HL-60/S4 treated with phorbol 12-myristate 13-acetate at 8.2 ng/mL for 4 days and 3 days (cell line): ENCODE data around the gene NFATC3.

Source experiments
- in situ Hi-C: fragments of 300-500 bp; cut with MboI; formaldehyde crosslinking; loops from 2 replicates; pipeline ENCODE4 v1.15.0; 2022; ENCODE audit warnings: low sequenced_read_pairs

NFATC3 gene

DNA sequence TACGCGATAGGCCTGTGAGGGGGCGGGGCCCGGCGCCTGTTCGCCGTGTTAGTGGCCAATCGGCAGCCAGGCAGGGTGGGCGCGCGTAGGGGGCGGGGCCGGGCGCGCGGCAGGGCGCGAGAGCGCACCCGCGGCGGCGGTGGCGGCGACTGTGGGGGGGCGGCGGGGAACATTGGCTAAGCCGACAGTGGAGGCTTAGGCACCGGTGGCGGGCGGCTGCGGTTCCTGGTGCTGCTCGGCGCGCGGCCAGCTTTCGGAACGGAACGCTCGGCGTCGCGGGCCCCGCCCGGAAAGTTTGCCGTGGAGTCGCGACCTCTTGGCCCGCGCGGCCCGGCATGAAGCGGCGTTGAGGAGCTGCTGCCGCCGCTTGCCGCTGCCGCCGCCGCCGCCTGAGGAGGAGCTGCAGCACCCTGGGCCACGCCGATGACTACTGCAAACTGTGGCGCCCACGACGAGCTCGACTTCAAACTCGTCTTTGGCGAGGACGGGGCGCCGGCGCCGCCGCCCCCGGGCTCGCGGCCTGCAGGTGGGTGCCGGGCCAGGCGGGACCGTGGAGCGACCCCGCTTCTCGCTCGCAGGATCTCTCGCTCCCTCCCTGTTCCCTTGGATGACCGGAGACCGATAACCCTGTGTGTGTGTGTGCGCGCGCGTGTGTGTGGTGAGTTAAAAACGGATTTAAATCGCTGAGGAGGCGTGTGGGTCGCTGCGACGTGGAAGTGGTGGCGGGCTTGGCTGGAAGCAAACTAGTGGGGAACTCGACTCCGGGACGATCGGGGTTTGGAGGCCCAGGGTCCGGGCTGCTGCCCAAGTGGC lies at the start of gene NFATC3:
NFATC3 (plus strand) TSS at position 112 of the 813 bp plus-strand sequence; CDS start at position 424, 312 bp downstream.
- in situ Hi-C loops = no loop called here

DNA sequence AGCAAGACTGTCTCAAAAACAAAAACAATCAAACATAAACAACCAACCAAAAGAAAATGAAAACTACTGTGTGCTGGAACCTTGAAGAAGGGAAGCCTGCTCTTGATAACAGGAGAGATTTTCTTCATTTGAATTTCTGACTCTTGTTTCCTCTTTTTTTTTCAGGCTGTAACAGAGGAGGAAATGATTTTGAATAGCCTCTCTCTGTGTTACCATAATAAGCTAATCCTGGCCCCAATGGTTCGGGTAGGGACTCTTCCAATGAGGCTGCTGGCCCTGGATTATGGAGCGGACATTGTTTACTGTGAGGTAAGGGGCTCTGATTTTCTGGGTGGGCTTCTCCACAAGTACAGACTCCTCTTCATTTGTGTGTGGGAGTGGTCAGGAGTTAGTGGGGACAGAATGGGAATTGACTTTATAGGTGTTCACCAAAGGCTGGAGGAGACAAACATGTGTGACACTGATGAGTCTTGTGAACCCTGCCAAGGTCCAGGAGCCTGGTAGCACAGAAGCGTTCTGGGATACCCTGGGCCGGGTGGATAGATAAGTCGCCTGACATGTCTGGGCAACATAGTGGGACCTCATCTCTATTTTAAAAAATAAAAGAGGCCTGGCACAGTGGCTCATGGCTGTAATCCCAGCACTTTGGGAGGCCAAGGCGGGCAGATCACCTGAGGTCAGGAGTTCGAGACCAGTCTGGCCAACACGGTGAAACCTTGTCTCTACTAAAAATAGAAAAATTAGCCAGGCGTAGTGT lies 47.2 kb upstream of the NFATC3 start:
- in situ Hi-C loops = loop anchor here (5.0 kb wide), 1 partner anchor 46 kb away; no protein-coding TSS in a partner anchor

GRCh38 chr16:68040506-68041288 lies 44.5 kb upstream of the NFATC3 start:
- in situ Hi-C loops = no loop called here

DNA sequence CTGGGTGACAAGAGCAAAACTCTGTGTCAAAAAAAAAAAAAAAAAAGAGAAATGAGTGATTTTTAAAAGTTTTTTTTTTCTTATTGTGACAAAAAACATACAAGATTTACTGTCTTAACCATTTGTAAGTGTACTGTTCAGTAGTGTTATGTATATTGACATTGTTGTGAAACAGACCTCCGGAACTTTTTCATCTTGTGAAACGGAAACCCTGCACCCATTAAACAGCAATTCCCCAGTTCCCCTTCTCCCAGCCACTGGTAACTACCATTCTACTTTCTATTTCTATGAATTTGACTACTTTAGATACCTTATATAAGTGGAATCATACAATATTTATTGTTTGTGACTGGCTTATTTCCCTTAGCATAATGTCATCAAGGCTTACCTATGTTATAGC lies 43.4 kb upstream of the NFATC3 start:
- in situ Hi-C loops = no loop called here

DNA sequence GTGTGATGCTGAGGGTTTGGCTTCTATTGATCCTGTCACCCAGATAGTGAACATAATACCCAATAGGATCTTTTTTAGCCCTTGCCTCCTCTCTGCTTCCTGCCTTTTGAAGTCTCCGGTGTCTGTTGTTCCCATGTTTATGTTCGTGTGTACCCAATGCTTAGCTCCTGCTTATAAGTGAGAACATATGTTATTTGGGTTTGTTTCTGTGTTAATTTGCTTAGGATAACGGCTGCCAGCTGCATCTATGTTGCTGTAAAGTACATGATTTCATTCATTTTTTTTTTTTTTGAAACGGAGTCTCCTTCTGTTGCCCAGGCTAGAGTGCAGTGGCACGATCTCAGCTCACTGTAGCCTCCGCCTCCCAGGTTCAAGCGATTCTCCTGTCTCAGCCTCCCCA lies 39.1 kb upstream of the NFATC3 start:
- in situ Hi-C loops = no loop called here

GRCh38 chr16:68047987-68048386 lies 37.2 kb upstream of the NFATC3 start:
- in situ Hi-C loops = no loop called here

DNA sequence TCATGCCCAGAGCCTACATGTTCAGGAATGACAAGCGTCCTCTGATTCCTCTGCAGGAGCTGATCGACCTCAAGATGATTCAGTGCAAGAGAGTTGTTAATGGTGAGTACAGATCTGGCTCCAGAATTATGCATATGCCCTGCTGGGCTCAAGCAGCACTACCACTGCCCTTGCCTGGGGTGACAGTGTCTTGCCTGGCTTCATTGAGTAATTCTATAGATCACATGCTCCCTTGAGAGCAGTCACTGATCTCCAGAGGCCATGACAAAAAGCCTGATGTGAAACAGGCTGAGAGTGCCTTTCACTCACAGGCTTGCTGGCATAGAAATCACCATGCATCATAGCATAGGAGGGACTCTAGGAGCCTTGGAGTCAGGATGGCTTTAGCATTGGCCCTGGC lies 35.7 kb upstream of the NFATC3 start:
- in situ Hi-C loops = no loop called here

- in situ Hi-C loops = no loop called here
Measured at GRCh38 chr16:68055395-68055794, 29.8 kb upstream of the NFATC3 start.

DNA sequence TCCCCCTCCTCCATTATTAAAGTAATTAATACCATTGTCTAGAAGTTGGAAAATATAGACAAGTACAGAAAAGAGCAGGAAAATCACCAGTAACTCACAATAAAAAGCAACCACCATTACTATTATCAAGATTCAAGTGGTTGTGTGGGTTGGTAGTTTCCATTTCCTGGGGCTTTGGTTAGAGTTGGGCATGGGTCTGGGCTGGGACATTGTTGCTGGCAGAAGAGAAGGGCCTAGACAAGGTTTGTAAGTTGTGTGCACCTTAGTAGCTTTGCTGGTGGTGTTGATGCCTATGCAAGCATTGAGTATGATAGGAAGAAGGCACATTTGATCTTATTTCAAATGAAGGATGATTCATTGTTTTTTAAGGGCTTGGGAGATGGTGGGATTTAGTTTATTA lies 25.4 kb upstream of the NFATC3 start:
- in situ Hi-C loops = no loop called here

DNA sequence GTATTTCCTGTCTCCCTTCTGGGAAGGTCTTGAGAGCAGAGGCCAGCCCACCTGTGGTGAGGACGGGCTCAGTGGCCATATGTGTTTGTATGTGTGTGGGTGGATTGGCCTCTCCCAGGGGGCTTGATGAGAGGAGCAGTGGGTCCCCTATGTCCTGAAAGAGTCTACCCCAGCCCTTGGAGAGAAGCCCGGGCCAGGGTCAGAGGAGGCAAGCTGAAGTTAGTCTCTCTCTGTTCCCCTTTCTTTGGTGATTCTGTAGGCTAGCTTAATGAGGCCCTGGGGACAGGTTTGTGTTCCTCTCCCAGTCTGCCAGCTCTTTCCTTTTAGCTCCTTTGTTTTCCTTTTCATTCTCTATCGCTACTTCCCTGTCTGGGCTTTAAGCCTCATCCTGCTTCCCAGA lies 23.8 kb upstream of the NFATC3 start:
- in situ Hi-C loops = no loop called here

DNA sequence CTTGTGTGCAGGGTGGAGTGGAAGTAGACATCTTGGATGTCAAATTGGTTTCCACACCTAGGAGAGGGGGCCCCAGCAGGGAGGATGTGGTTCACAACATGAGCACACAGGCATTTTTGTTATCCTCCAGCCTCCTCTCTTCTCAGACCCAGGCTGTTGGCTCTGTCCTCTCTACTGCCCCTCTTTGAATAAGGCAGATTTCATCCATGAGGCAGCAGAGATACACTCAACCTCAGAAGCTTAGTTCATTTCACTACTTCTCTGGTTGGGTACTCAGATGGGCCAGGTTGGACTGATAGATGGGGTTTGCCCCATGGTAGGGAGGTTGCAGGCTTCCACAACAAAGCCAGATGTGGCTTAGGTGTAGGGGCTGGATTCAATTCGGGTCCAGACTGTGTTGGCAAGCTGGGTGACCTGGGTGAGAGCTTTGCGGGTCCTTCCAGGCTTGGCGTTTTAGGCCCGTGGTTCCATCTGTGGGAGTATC lies 22.2 kb upstream of the NFATC3 start:
- in situ Hi-C loops = no loop called here

DNA sequence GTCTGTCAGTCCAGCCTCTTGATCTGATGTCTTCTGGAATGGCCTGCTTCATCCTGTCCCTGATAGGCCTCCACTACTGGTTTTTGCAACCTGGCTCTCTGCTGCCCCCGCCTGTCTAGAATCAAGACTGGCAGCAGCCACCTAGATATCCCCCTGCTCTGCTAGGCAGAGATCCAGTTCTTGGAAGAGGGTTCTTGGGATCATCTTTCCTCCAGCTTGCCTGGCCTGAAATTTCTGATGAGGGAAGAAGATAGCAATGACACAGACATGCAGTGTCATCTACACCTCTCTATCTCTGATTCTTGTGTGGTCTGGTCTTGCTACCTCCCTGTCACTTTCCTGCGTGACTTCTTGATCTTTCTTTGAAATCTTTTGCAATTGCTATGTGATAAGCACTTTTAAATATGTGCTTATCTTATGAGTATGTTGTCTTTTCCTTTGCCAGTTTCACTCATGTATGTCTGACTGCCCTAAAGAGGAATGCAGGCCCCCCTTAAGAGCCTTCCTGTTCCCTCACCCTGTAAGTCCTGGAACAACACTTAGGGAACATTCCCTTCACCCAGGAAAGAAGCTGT lies 20.3 kb upstream of the NFATC3 start:
- in situ Hi-C loops = no loop called here

- in situ Hi-C loops = no loop called here
Measured at GRCh38 chr16:68065716-68066305, 19.4 kb upstream of the NFATC3 start.

GRCh38 chr16:68066763-68067162 lies 18.4 kb upstream of the NFATC3 start:
- in situ Hi-C loops = no loop called here

- in situ Hi-C loops = no loop called here
Measured at GRCh38 chr16:68068926-68069325, 16.2 kb upstream of the NFATC3 start.

DNA sequence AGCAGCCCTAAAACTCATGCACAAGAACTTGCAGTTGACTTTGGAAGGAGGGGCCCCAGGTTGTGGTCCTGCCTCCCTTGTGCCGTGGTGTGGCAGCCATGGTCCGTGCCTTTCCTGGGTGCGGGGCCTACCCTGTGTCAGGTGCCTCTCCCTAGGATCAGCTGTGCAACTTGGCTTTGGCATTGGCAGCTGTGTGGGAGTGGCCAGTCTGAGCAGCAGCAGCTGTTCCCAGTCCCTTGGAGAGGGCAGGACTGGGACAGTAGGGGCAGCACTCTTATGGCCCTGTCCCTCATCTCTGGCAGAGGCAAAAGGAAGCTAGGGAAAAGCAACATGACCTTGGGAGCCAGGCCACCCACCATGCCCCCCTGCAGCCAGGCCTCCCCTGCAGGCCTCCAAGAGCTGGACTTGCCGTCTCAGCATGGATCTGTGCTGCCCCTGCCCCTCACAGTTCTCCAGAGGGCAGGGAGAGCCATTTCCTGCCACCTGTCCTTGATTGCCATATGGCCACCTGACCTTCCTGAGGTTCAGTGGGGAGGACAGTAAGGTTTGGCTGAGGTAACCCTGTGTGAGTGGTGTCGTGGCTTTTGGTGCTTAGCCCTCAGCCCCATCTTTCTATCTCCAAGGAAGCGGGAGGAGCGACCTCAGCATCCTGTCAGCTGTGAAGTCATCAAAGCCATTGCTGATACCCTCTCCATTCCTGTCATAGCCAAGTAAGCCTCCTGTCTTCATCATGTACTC lies 15.5 kb upstream of the NFATC3 start:
- in situ Hi-C loops = no loop called here

GRCh38 chr16:68070249-68070730 lies 14.9 kb upstream of the NFATC3 start:
- in situ Hi-C loops = no loop called here

DNA sequence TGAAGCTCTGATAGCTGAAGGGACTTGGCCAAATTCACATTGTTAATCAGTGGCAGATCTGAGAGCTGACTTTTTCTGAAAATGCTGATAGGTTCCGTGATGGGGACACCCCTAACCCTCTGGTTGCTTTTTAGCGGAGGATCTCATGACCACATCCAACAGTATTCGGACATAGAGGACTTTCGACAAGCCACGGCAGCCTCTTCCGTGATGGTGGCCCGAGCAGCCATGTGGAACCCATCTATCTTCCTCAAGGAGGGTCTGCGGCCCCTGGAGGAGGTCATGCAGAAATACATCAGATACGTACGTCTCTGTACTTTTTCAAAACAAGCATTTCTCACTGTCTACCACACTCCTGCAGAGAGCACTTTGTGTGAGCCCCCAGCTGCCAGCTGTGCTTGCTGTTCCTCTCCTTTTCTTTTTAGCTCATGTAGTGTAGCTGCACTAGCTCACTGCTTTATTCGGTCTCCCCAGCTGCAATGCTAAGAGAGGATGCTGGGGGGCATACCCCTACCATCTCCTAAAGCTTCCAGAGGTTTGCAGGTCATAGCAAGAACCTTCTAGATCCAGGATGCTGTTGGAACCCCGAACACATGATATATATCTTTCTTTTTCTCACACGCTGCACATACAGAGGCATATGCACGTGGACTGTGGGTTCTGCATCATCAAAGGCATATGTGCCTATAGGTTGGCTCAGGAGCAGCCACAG lies 14.2 kb upstream of the NFATC3 start:
- in situ Hi-C loops = no loop called here

DNA sequence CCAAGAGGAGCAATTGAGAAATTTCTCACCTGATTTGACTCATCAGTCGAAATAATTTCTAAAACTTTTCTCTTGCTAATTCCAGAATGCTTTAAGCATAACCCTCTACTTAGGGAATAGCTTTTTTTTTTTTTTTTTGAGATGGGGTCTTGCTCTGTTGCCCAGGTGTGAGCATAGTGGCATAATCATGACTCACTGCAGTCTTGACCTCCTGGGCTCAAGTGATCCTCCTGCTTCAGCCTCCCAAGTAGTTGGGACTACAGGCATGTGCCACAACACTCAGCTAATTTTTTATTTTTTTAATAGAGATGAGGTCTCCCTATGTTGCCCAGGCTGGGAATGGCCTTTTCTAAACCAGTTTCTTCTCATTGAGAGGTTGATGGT lies 13.7 kb upstream of the NFATC3 start:
- in situ Hi-C loops = no loop called here
